Uterus (tissue), 4 donors: Measurements from ENCODE around the gene HUWE1. TPM values are rescaled to one million over a fixed set of nuclear protein-coding genes. Genes with fewer than 3 reads are reported as not detected.

Experiments used
- DNase-seq, 2 donors: peaks; one replicate each; pipeline ENCODE4 v3.0.0-alpha.2; 2019 to 2020
- H3K27ac ChIP-seq, 2 donors: fragments of 200-600 bp; sonication (generic); 1 replicate in 1 of 2; 2 replicates in 1 of 2; pipeline ENCODE4 v1.5.1; 2016 to 2018
- H3K27me3 ChIP-seq, 2 donors: fragments of 200-600 bp; sonication (generic); one replicate each; pipeline ENCODE4 v1.5.1; 2018 to 2019; ENCODE audit warnings: control low read depth in 1 of 2
- H3K36me3 ChIP-seq, 2 donors: fragments of 200-600 bp; sonication (generic); one replicate each; pipeline ENCODE4 v1.5.1; 2019; ENCODE audit warnings: control low read depth in 1 of 2
- H3K4me1 ChIP-seq, 2 donors: fragments of 200-600 bp; sonication (generic); one replicate each; pipeline ENCODE4 v1.5.1; 2018 to 2019; ENCODE audit warnings: control low read depth in 1 of 2
- H3K4me3 ChIP-seq, 2 donors: fragments of 200-600 bp; sonication (generic); 1 replicate in 1 of 2; 2 replicates in 1 of 2; pipeline ENCODE4 v1.5.1; 2018 to 2019; ENCODE audit warnings: mild to moderate bottlenecking in 1 of 2
- H3K9me3 ChIP-seq, 2 donors: fragments of 200-600 bp; sonication (generic); one replicate each; pipeline ENCODE4 v1.5.1; 2019; ENCODE audit warnings: control low read depth in 1 of 2
- POLR2A ChIP-seq, 2 donors: fragments of 450-650 bp; IDR thresholded peaks; one replicate each; pipeline ENCODE4 v1.6.1; 2016; ENCODE audit warnings: antibody characterized with exemption in 2 of 2, mild to moderate bottlenecking in 1 of 2, moderate library complexity in 1 of 2
- intact Hi-C: fragments of 100-400 bp; cut with DNase I; formaldehyde crosslinking; loops from one replicate; pipeline ENCODE4 v1.15.1; 2023; ENCODE audit warnings: low total_unique reads
- microRNA counts, 2 donors: library from miRNA; unstranded; fragments of <30 nt; microRNA quantifications; one replicate each; lab custom pipeline; 2016 to 2017
- microRNA-seq: library from miRNA; unstranded; fragments of <30 nt; microRNA quantifications from one replicate; pipeline ENCODE4, GENCODE V29; 2016; ENCODE audit warnings: borderline microRNAs expressed, borderline replicate concordance
- small RNA-seq: library from RNA; depleted of rRNA; stranded (forward); fragments of <200 nt; gene quantifications from one replicate; pipeline ENCODE3, GENCODE V24; 2016
- total RNA-seq, 4 donors: library from RNA; depleted of rRNA in 3 of 4; stranded (reverse); fragments of >200 nt in 3 of 4; gene quantifications; one replicate each; pipeline versions ENCODE4 v1.1.0 to v1.2.4, GENCODE V29; 2014 to 2023
- TF ChIP-seq, protein P1 (sequence below), 4 experiments: fragments of 200-600 bp in 2 of 4; fragments of 450-650 bp in 2 of 4; sonication (generic) in 2 of 4; IDR thresholded peaks; one replicate each; pipeline ENCODE4 v1.5.1; 2016 to 2019; ENCODE audit warnings: antibody characterized with exemption in 4 of 4, mild to moderate bottlenecking in 2 of 4, moderate library complexity in 1 of 4
- donor health status: DM: yes; HTN: yes; CAD: no.

The HUWE1 gene
- total RNA-seq, 4 donors from 2014 or later: 47.9 to 252 (median 82.3) TPM

DNA sequence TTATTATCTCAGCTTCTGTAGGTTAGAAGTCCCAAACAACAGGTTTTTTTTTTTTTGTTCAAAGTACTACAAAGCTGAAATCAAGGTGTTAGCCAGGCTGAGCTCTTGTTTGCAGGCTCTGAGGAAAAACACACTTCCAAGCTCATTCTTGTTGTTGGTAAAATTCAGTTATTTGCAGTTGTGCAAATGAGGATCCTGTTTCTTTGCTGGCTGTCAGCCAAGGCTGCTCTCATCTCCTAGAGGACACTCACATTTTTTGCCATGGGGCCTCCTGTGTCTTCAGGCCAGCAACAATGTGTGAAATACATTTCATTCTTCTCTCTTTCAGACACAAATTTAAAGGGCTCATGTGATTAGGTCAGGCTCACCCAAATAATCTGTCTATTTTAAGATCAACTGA lies 192.1 kb downstream of the HUWE1 start:
- H3K4me1 ChIP-seq: no peaks in the 10 kb centered on the region
- no peak overlapping the region for H3K4me3 ChIP-seq
- no peak overlapping the region for H3K27ac ChIP-seq
- H3K36me3 ChIP-seq: no peaks in the 10 kb centered on the region
- no peaks in the 10 kb centered on the region for H3K27me3 ChIP-seq
- TF ChIP-seq POLR2A (IDR thresholded peaks at IDR 0.05): no peak
- TF ChIP-seq, protein P1, sequence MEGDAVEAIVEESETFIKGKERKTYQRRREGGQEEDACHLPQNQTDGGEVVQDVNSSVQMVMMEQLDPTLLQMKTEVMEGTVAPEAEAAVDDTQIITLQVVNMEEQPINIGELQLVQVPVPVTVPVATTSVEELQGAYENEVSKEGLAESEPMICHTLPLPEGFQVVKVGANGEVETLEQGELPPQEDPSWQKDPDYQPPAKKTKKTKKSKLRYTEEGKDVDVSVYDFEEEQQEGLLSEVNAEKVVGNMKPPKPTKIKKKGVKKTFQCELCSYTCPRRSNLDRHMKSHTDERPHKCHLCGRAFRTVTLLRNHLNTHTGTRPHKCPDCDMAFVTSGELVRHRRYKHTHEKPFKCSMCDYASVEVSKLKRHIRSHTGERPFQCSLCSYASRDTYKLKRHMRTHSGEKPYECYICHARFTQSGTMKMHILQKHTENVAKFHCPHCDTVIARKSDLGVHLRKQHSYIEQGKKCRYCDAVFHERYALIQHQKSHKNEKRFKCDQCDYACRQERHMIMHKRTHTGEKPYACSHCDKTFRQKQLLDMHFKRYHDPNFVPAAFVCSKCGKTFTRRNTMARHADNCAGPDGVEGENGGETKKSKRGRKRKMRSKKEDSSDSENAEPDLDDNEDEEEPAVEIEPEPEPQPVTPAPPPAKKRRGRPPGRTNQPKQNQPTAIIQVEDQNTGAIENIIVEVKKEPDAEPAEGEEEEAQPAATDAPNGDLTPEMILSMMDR (IDR thresholded peaks at IDR 0.05): no peak
- intact Hi-C loops: no loop called here
- no peak for DNase-seq
- H3K9me3 ChIP-seq: no peaks in the 10 kb centered on the region

GRCh38 chrX:53486285-53486684 lies 200.2 kb downstream of the HUWE1 start:
- Histone ChIP-seq H3K4me1 (no peaks in the 10 kb centered on the region), H3K36me3 (no peaks in the 10 kb centered on the region), H3K4me3 (no peak overlapping the region), H3K27ac (no peak overlapping the region), H3K9me3 (no peaks in the 10 kb centered on the region), H3K27me3 (no peaks in the 10 kb centered on the region)
- intact Hi-C loops: no loop called here
- no peak for DNase-seq
- TF ChIP-seq, protein P1 (IDR thresholded peaks at IDR 0.05): no peak
- TF ChIP-seq POLR2A (IDR thresholded peaks at IDR 0.05): no peak

DNA sequence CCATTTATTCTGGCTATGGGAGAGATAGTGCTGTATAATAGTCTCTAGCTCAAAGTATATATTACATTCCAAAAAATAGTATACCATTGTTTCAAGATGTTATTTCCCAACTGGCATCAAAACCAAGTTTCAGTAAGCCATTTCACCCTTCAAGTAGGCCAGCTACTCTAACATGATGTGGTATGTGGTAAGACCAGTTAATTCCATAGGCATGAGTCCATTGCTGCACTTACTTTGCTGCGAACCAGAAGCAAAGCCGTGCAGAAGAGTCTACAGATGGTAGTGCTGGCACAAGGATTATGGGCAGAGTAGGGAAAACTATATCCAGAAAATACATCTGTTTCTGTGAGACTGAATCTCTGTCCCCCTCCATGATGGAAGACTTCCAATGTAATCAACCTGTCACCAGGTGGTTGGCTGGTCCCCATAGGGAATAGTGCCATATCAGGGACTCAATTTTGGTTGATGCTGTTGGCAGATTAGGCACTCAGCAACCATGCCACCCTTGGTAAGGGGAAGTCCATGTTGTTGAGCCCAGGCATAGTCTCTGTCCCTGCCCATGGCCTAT lies 202.6 kb downstream of the HUWE1 start:
- intact Hi-C loops: no loop called here
- no peak for DNase-seq
- Histone ChIP-seq H3K4me3 (no peak overlapping the region), H3K36me3 (no peaks in the 10 kb centered on the region), H3K27ac (no peak overlapping the region), H3K4me1 (no peaks in the 10 kb centered on the region), H3K9me3 (no peaks in the 10 kb centered on the region), H3K27me3 (no peaks in the 10 kb centered on the region)
- no peak for TF ChIP-seq POLR2A (IDR thresholded peaks at IDR 0.05)
- TF ChIP-seq, protein P1 (IDR thresholded peaks at IDR 0.05): no peak

- TF ChIP-seq, protein P1 (IDR thresholded peaks at IDR 0.05): no peak
- TF ChIP-seq POLR2A (IDR thresholded peaks at IDR 0.05): no peak
- no peaks in the 10 kb centered on the region for H3K36me3 ChIP-seq
- intact Hi-C loops: no loop called here
These were observed 203.1 kb downstream of the HUWE1 start for GRCh38 chrX:53483416-53483815.

More at GRCh38 chrX:53483416-53483815, 203.1 kb downstream of the HUWE1 start:
- no peak for DNase-seq
- H3K4me3 ChIP-seq: no peak overlapping the region
- H3K9me3 ChIP-seq: no peaks in the 10 kb centered on the region
- H3K4me1 ChIP-seq: no peaks in the 10 kb centered on the region
- H3K27ac ChIP-seq: no peak overlapping the region
- no peaks in the 10 kb centered on the region for H3K27me3 ChIP-seq

MicroRNAs encoded within 50 kb of the gene (microRNA counts, 767-probe panel; counts per million panel counts)
- 6,522 to 8,042 counts per million in 2 donors for microRNA hsa-miR-98 (lab: Ali Mortazavi, UCI)

Small RNA genes within 50 kb of the gene (microRNA-seq; reads per million reads assigned to microRNA genes)
- gene MIR98 (4,946 reads per million, percentile 88 among the genes with 10 or more reads in this experiment), gene MIRLET7F2 (5,796 reads per million, percentile 89 among the genes with 10 or more reads in this experiment)

Small RNA genes within 50 kb of the gene (small RNA-seq; reads per million reads assigned to genes)
- gene MIR98: 116 reads per million, percentile 94 among the genes with 10 or more reads in this experiment
- 248 reads per million, percentile 96 among the genes with 10 or more reads in this experiment for gene MIRLET7F2
